ENCODE measurements around the gene CSF1R. TPM values are rescaled to one million over a fixed set of nuclear protein-coding genes. Genes with fewer than 3 reads are reported as not detected.

Gene CSF1R
- total and polyA plus RNA-seq, 2 of the 8 experiments (the other 6 are each of a cell fraction or from before 2014, with no cell fraction given): 0.12 TPM; not detected in 1

DNA sequence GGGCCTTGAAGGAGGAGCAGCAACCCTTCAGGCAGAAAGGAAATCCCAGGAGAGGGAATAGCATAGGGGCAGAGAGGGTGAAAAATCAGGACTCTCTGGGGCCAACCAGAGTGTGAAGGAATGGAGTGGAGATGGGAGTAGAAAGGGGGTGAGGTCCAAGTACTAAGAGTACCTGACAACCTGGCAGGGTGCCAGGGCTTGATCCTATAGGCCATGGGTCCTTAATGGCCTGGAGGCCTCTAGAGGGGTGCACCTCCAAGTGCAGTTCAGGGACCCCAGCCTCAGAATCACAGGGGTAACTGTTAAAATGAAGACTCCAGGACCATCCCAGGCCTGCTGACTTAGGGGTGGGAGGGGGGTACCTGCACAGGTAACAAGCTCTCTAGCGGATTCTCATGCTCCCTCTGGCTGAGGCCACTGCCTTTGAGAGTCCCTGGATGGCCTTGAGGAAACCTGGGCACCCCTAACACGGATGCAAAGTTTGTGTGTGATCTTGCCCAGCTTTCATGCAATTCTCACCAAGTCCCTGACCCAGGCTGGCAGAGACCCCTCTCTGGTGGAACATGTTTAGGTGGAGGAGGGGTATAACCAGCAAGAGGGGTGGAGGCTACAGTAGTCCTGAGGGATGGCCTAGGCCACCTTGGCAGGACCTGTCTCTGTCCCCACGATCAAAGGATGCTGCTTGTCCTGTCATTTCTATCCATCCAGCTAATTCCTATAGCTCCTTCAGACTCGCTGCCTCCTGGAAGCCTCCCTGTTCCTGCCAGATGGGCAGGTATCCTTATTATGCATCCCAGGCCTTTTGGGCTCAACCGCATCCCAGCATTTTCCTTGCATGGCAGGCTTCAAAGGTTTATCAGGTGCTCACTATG lies 17.6 kb upstream of the CSF1R start (continued):
- TF ChIP-seq POLR2AphosphoS5 (IDR thresholded peaks at IDR 0.05; ENCODE audit: low read depth, low read length) (no peak), CTBP2 (IDR thresholded peaks at IDR 0.05; ENCODE audit: borderline replicate concordance, insufficient read depth, insufficient read length, low read length) (no peak), JUND (IDR thresholded peaks at IDR 0.05; ENCODE audit: low read length) (no peak)
- TF ChIP-seq, protein P1, sequence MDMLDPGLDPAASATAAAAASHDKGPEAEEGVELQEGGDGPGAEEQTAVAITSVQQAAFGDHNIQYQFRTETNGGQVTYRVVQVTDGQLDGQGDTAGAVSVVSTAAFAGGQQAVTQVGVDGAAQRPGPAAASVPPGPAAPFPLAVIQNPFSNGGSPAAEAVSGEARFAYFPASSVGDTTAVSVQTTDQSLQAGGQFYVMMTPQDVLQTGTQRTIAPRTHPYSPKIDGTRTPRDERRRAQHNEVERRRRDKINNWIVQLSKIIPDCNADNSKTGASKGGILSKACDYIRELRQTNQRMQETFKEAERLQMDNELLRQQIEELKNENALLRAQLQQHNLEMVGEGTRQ (IDR thresholded peaks at IDR 0.05; ENCODE audit: low read length): no peak
